Measurements from ENCODE around the gene AHI1. TPM values are rescaled to one million over a fixed set of nuclear protein-coding genes. Genes with fewer than 3 reads are reported as not detected.

The AHI1 gene
- total and polyA plus RNA-seq, 8 donors = 10.6 to 24.8 (median 16.5) TPM

GRCh38 chr6:135233686-135234491, 263.7 kb downstream of the AHI1 start:
- Histone ChIP-seq H3K27me3 (no peaks in the 10 kb centered on the region), H3K4me1 (no peaks in the 10 kb centered on the region), H3K36me3 (no peaks in the 10 kb centered on the region), H3K27ac (no peak overlapping the region), H3K4me3 (no peak overlapping the region), H3K9me3 (no peaks in the 10 kb centered on the region)
- ATAC-seq (no peak), FAIRE-seq (no peak), DNase-seq (no peak)
- WGBS, 2 donors = 73 to 79% methylated on average over 5 of the region's 5 CpGs
- intact Hi-C loops (cut with DNase I) = no loop called here
- TF ChIP-seq, protein P1, sequence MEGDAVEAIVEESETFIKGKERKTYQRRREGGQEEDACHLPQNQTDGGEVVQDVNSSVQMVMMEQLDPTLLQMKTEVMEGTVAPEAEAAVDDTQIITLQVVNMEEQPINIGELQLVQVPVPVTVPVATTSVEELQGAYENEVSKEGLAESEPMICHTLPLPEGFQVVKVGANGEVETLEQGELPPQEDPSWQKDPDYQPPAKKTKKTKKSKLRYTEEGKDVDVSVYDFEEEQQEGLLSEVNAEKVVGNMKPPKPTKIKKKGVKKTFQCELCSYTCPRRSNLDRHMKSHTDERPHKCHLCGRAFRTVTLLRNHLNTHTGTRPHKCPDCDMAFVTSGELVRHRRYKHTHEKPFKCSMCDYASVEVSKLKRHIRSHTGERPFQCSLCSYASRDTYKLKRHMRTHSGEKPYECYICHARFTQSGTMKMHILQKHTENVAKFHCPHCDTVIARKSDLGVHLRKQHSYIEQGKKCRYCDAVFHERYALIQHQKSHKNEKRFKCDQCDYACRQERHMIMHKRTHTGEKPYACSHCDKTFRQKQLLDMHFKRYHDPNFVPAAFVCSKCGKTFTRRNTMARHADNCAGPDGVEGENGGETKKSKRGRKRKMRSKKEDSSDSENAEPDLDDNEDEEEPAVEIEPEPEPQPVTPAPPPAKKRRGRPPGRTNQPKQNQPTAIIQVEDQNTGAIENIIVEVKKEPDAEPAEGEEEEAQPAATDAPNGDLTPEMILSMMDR (IDR thresholded peaks at IDR 0.05) = no peak

Small RNA genes lying within 50 kb of the gene (microRNA-seq; reads per million reads assigned to microRNA genes)
- gene MIR548A2 = 0 reads per million in 2 donors
